OCI-LY7 (cell line): Measurements from ENCODE around the gene GDI1. TPM values are rescaled to one million over a fixed set of nuclear protein-coding genes. Genes with fewer than 3 reads are reported as not detected.
A peak's percentile ranks its signal among the peaks of the same experiment; 100 is the strongest.

Experiments
- BruUV-seq: library from RNA; stranded (reverse); fragments of 400-500 nt; replicated peaks from 2 replicates; lab custom pipeline; 2021; lab: Mats Ljungman, UMichigan
- CTCF ChIA-PET: fragments of 300-600 bp; sonication (Branson Sonifier 250); formaldehyde crosslinking; loops from one replicate; lab custom pipeline; 2022; ENCODE audit warnings: antibody characterized with exemption; ENCODE audit not compliant: unreplicated experiment; lab: Charles Lee
- POLR2A ChIA-PET: fragments of 300-600 bp; sonication (Branson Sonifier 250); formaldehyde crosslinking; loops from one replicate; lab custom pipeline; 2022; ENCODE audit warnings: antibody characterized with exemption; lab: Charles Lee
- DNase-seq: peaks from one replicate; pipeline ENCODE4 v3.0.0-alpha.2; 2015; ENCODE audit warnings: low spot score
- H2AFZ ChIP-seq: fragments of 200-600 bp; sonication (generic), shearing (Covaris generic); 2 replicates; pipeline ENCODE4 v1.6.1; 2014; ENCODE audit warnings: mild to moderate bottlenecking, antibody characterized with exemption, low read length, moderate library complexity
- H3K27ac ChIP-seq: fragments of 200-600 bp; sonication (generic); 2 replicates; pipeline ENCODE4 v1.5.1; 2014; ENCODE audit warnings: mixed run types, low read depth, mild to moderate bottlenecking, moderate library complexity, low read length, inconsistent platforms; ENCODE audit not compliant: poor library complexity, severe bottlenecking
- H3K36me3 ChIP-seq: fragments of 200-600 bp; sonication (generic); 2 replicates; pipeline ENCODE4 v1.6.1; 2014; ENCODE audit warnings: mild to moderate bottlenecking, antibody characterized with exemption, low read length, moderate library complexity, mixed read lengths; ENCODE audit not compliant: insufficient read depth
- H3K4me1 ChIP-seq: fragments of 200-600 bp; sonication (generic); 2 replicates; pipeline ENCODE4 v1.5.1; 2014; ENCODE audit warnings: mild to moderate bottlenecking, low read length; ENCODE audit not compliant: insufficient read depth, poor library complexity, severe bottlenecking
- H3K4me2 ChIP-seq: fragments of 200-600 bp; sonication (generic); 2 replicates; pipeline ENCODE4 v1.6.1; 2014; ENCODE audit warnings: mild to moderate bottlenecking, low read length
- H3K4me3 ChIP-seq: fragments of 200-600 bp; sonication (generic); 2 replicates; pipeline ENCODE4 v1.5.1; 2014; ENCODE audit warnings: mild to moderate bottlenecking, low read depth, low read length; ENCODE audit not compliant: poor library complexity, severe bottlenecking
- H3K79me2 ChIP-seq: fragments of 200-600 bp; sonication (generic); 2 replicates; pipeline ENCODE4 v1.6.1; 2016; ENCODE audit warnings: low read depth, mild to moderate bottlenecking, low read length, moderate library complexity, mixed read lengths; ENCODE audit not compliant: insufficient read depth
- H3K9me2 ChIP-seq: fragments of 200-600 bp; sonication (generic); 2 replicates; pipeline ENCODE4 v1.6.1; 2016; ENCODE audit warnings: mild to moderate bottlenecking, low read length, mixed read lengths; ENCODE audit not compliant: insufficient read depth
- H3K9me3 ChIP-seq: fragments of 200-600 bp; sonication (generic); 2 replicates; pipeline ENCODE4 v1.6.1; 2014; ENCODE audit warnings: mild to moderate bottlenecking, mixed run types, low read length, mixed read lengths
- H4K20me1 ChIP-seq: fragments of 200-600 bp; sonication (generic); 2 replicates; pipeline ENCODE4 v1.6.1; 2014; ENCODE audit warnings: mild to moderate bottlenecking, antibody characterized with exemption, low read length, moderate library complexity, mixed read lengths; ENCODE audit not compliant: insufficient read depth
- EZH2phosphoT487 ChIP-seq: fragments of 200-600 bp; sonication (generic); IDR thresholded peaks from 2 replicates; pipeline ENCODE4 v1.6.1; 2018; ENCODE audit warnings: low read depth, borderline replicate concordance, mild to moderate bottlenecking, mixed run types, antibody characterized with exemption, low read length, moderate library complexity, mixed read lengths
- intact Hi-C: fragments of 100-400 bp; cut with micrococcal nuclease; formaldehyde crosslinking; loops from one replicate; pipeline ENCODE4 v1.10.0; 2022; ENCODE audit not compliant: unreplicated experiment
- total RNA-seq, 2 experiments: library from RNA; depleted of rRNA in 1 of 2; stranded (reverse); fragments of >200 nt in 1 of 2; shearing (Covaris generic) in 1 of 2; gene quantifications; 2 replicates each; pipeline ENCODE4 v1.2.3, GENCODE V29; 2014 to 2022
- TF ChIP-seq, protein P1 (sequence below): fragments of 200-600 bp; sonication (generic); conservative IDR thresholded peaks from 2 replicates; pipeline ENCODE4 v1.5.1; 2014; ENCODE audit warnings: mild to moderate bottlenecking, antibody characterized with exemption, low read length, moderate library complexity, mixed read lengths

The GDI1 gene
- total RNA-seq, 2 experiments from 2014 or later, result 76.6 to 103 TPM

- Histone ChIP-seq H3K4me2 (no peak overlapping the region), H3K4me1 (no peaks in the 10 kb centered on the region), H3K36me3 (no peaks in the 10 kb centered on the region), H3K27ac (no peak overlapping the region), H3K9me3 (no peaks in the 10 kb centered on the region), H3K9me2 (no peaks in the 10 kb centered on the region), H3K4me3 (no peak overlapping the region), H3K79me2 (no peaks in the 10 kb centered on the region), H2AFZ (no peak overlapping the region), H4K20me1 (no peaks in the 10 kb centered on the region)
- TF ChIP-seq EZH2phosphoT487, result no peak
- TF ChIP-seq, protein P1, sequence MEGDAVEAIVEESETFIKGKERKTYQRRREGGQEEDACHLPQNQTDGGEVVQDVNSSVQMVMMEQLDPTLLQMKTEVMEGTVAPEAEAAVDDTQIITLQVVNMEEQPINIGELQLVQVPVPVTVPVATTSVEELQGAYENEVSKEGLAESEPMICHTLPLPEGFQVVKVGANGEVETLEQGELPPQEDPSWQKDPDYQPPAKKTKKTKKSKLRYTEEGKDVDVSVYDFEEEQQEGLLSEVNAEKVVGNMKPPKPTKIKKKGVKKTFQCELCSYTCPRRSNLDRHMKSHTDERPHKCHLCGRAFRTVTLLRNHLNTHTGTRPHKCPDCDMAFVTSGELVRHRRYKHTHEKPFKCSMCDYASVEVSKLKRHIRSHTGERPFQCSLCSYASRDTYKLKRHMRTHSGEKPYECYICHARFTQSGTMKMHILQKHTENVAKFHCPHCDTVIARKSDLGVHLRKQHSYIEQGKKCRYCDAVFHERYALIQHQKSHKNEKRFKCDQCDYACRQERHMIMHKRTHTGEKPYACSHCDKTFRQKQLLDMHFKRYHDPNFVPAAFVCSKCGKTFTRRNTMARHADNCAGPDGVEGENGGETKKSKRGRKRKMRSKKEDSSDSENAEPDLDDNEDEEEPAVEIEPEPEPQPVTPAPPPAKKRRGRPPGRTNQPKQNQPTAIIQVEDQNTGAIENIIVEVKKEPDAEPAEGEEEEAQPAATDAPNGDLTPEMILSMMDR, result no peak
- DNase-seq, result no peak
- CTCF ChIA-PET, result no interaction called here
- BruUV-seq, result no TSS peak
- POLR2A ChIA-PET, result no interaction called here
- intact Hi-C loops, result no loop called here
Measured at GRCh38 chrX:154450312-154450711, 13.4 kb downstream of the GDI1 start.

GRCh38 chrX:154452823-154453222 lies 15.9 kb downstream of the GDI1 start:
- no peaks in the 10 kb centered on the region for H3K79me2 ChIP-seq
- no TSS peak for BruUV-seq
- no peak for TF ChIP-seq EZH2phosphoT487
- TF ChIP-seq, protein P1, result no peak
- intact Hi-C loops, result no loop called here
- H3K27ac ChIP-seq, result no peak overlapping the region
- H3K9me2 ChIP-seq, result no peaks in the 10 kb centered on the region
- ChIA-PET POLR2A (interaction anchor here (0.7 kb wide), 1 partner anchor 26 kb away, joined by 3 read pairs; no protein-coding TSS in a partner anchor), CTCF (no interaction called here)
- no peaks in the 10 kb centered on the region for H4K20me1 ChIP-seq
- no peak for DNase-seq
- H3K4me1 ChIP-seq, result no peaks in the 10 kb centered on the region
- H3K36me3 ChIP-seq, result no peaks in the 10 kb centered on the region
- H2AFZ ChIP-seq, result no peak overlapping the region
- H3K4me2 ChIP-seq, result no peak overlapping the region
- no peaks in the 10 kb centered on the region for H3K9me3 ChIP-seq
- no peak overlapping the region for H3K4me3 ChIP-seq

- peak overlapping the region; percentile 61; the same call in 1 of the 2 replicates for H2AFZ ChIP-seq
- H3K4me2 ChIP-seq, result peak overlapping the region; percentile 64
- no peaks in the 10 kb centered on the region for H3K36me3 ChIP-seq
- ChIA-PET CTCF (no interaction called here), POLR2A (interaction anchor here (0.7 kb wide), 1 partner anchor 24 kb away, joined by 3 read pairs; no protein-coding TSS in a partner anchor)
- H3K9me3 ChIP-seq, result no peaks in the 10 kb centered on the region
- DNase-seq, result peak; percentile 60
- intact Hi-C loops, result no loop called here
- TF ChIP-seq, protein P1, result no peak
- TF ChIP-seq EZH2phosphoT487, result no peak
- no peak overlapping the region for H3K27ac ChIP-seq
- H3K9me2 ChIP-seq, result no peaks in the 10 kb centered on the region
- no TSS peak for BruUV-seq
- H3K79me2 ChIP-seq, result no peaks in the 10 kb centered on the region
- H3K4me3 ChIP-seq, result peak overlapping the region; percentile 61
- no peaks in the 10 kb centered on the region for H4K20me1 ChIP-seq
- peaks cover 9% of the 10 kb centered on the region for H3K4me1 ChIP-seq
Measured at GRCh38 chrX:154457491-154458115, 20.6 kb downstream of the GDI1 start.
